Right lobe of liver (tissue), 4 donors: ENCODE results near the gene OXCT1.

Experiments used
- POLR2A ChIP-seq: fragments of 450-650 bp; IDR thresholded peaks from one replicate; pipeline ENCODE4 v1.6.1; 2017; ENCODE audit warnings: antibody characterized with exemption, mild to moderate bottlenecking
- TF ChIP-seq, protein P1 (sequence below), 4 donors: fragments of 200-600 bp in 3 of 4; fragments of 450-650 bp in 1 of 4; IDR thresholded peaks; one replicate each; pipeline versions ENCODE4 v1.5.1 to v1.8.0; 2016 to 2022; ENCODE audit warnings: antibody characterized with exemption in 4 of 4, mild to moderate bottlenecking in 2 of 4
- donor health status: DM: no; HTN: no; CAD: no.
- donor health status: DM: no; HTN: no; CAD: no.
- donor health status: DM: no; HTN: yes; CAD: no.

DNA sequence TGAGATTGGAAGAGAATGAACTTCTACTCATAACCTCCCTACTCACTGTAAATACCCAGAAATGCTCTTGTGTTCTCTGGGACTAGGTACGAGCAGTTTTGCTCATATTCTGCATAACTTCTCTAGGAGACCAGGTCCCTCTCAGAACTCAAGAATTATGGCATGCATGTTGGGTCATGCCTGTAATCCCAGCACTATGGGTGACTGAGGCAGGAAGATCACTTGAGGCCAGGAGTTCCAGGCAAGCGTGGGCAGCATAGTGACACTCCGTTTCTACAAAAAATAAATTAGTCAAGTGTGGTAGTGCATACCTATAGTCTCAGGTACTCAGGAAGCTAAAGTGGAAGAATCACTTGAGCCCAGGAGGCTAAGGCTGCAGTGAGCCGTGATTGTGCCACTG is 141.9 kb downstream of the OXCT1 start:
- TF ChIP-seq, protein P1, sequence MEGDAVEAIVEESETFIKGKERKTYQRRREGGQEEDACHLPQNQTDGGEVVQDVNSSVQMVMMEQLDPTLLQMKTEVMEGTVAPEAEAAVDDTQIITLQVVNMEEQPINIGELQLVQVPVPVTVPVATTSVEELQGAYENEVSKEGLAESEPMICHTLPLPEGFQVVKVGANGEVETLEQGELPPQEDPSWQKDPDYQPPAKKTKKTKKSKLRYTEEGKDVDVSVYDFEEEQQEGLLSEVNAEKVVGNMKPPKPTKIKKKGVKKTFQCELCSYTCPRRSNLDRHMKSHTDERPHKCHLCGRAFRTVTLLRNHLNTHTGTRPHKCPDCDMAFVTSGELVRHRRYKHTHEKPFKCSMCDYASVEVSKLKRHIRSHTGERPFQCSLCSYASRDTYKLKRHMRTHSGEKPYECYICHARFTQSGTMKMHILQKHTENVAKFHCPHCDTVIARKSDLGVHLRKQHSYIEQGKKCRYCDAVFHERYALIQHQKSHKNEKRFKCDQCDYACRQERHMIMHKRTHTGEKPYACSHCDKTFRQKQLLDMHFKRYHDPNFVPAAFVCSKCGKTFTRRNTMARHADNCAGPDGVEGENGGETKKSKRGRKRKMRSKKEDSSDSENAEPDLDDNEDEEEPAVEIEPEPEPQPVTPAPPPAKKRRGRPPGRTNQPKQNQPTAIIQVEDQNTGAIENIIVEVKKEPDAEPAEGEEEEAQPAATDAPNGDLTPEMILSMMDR (IDR thresholded peaks at IDR 0.05) = no peak
- TF ChIP-seq POLR2A = no peak
